ENCODE results near the gene NCBP3. TPM values are rescaled to one million over a fixed set of nuclear protein-coding genes. Genes with fewer than 3 reads are reported as not detected.

NCBP3 gene
- total RNA-seq, 1 donor = 21.4 TPM

DNA sequence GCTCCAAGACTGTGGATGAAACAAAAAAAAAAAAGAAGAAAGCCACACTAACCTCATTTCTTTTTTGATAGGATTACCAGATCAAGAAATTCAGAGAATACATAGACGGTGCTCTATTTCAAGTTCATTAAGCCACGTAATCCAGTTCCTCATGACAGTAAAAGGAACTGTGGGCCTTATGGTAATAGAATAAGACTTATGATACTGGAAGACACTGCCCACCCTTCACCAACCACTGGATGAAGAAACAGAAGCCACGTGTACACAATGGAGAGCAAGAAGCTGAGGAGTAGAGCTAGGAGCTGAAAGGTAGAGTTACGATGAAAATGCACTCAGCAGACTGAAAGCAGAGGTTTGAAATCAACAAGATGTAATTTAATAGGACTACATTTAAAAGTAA lies 11.2 kb downstream of the NCBP3 start:
- Histone ChIP-seq H3K36me3 (ENCODE audit: insufficient read depth, low read length) (peaks cover 38% of the 10 kb centered on the region), H3K9me3 (ENCODE audit: low read depth, low read length) (no peaks in the 10 kb centered on the region), H3K79me2 (ENCODE audit: insufficient read depth, low read length) (peaks cover 51% of the 10 kb centered on the region), H3K27ac (ENCODE audit: low read depth, low read length) (no peak overlapping the region), H4K20me1 (ENCODE audit: insufficient read depth, low read length) (peaks cover 20% of the 10 kb centered on the region), H3K4me1 (ENCODE audit: insufficient read depth, low read length) (peaks cover 4% of the 10 kb centered on the region), H3K4me2 (ENCODE audit: insufficient read depth, low read length) (no peak overlapping the region), H2AFZ (ENCODE audit: low read length) (no peak overlapping the region), H3K27me3 (ENCODE audit: insufficient read depth, low read length) (no peaks in the 10 kb centered on the region), H3K4me3 (ENCODE audit: insufficient read depth, low read length) (no peak overlapping the region)
- DNase-seq (ENCODE audit: insufficient read length, low spot score, missing footprints) = no peak
- TF ChIP-seq, protein P1, sequence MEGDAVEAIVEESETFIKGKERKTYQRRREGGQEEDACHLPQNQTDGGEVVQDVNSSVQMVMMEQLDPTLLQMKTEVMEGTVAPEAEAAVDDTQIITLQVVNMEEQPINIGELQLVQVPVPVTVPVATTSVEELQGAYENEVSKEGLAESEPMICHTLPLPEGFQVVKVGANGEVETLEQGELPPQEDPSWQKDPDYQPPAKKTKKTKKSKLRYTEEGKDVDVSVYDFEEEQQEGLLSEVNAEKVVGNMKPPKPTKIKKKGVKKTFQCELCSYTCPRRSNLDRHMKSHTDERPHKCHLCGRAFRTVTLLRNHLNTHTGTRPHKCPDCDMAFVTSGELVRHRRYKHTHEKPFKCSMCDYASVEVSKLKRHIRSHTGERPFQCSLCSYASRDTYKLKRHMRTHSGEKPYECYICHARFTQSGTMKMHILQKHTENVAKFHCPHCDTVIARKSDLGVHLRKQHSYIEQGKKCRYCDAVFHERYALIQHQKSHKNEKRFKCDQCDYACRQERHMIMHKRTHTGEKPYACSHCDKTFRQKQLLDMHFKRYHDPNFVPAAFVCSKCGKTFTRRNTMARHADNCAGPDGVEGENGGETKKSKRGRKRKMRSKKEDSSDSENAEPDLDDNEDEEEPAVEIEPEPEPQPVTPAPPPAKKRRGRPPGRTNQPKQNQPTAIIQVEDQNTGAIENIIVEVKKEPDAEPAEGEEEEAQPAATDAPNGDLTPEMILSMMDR (IDR thresholded peaks at IDR 0.05; ENCODE audit: extremely low read depth, low read depth, low read length) = no peak

DNA sequence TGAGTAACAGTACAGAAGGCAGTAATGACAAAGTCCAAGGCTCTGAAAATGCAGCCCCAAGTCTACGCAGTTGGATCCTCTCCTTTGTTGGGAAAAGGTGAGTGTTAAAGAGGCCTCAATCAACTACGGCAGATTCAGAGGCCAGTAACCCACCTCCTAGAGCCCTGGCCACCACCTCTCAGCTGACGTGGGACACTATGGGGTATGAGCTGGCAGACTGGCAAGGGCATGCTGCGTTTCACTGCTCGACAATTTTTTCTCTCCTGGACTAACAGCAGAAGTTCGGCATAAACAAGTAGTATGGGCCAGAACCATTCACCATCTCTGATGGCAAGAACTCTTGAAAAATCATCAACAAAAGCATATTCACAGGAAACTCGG lies 17.2 kb downstream of the NCBP3 start:
- no peak for DNase-seq (ENCODE audit: insufficient read length, low spot score, missing footprints)
- Histone ChIP-seq H3K4me3 (ENCODE audit: insufficient read depth, low read length) (no peak overlapping the region), H3K9me3 (ENCODE audit: low read depth, low read length) (no peaks in the 10 kb centered on the region), H3K4me2 (ENCODE audit: insufficient read depth, low read length) (no peak overlapping the region), H3K79me2 (ENCODE audit: insufficient read depth, low read length) (peaks cover 16% of the 10 kb centered on the region), H4K20me1 (ENCODE audit: insufficient read depth, low read length) (peaks cover under 1% of the 10 kb centered on the region), H3K27me3 (ENCODE audit: insufficient read depth, low read length) (no peaks in the 10 kb centered on the region), H3K27ac (ENCODE audit: low read depth, low read length) (no peak overlapping the region), H2AFZ (ENCODE audit: low read length) (no peak overlapping the region), H3K4me1 (ENCODE audit: insufficient read depth, low read length) (no peaks in the 10 kb centered on the region), H3K36me3 (ENCODE audit: insufficient read depth, low read length) (peaks cover 45% of the 10 kb centered on the region)
- TF ChIP-seq, protein P1 (IDR thresholded peaks at IDR 0.05; ENCODE audit: extremely low read depth, low read depth, low read length) = no peak

DNA sequence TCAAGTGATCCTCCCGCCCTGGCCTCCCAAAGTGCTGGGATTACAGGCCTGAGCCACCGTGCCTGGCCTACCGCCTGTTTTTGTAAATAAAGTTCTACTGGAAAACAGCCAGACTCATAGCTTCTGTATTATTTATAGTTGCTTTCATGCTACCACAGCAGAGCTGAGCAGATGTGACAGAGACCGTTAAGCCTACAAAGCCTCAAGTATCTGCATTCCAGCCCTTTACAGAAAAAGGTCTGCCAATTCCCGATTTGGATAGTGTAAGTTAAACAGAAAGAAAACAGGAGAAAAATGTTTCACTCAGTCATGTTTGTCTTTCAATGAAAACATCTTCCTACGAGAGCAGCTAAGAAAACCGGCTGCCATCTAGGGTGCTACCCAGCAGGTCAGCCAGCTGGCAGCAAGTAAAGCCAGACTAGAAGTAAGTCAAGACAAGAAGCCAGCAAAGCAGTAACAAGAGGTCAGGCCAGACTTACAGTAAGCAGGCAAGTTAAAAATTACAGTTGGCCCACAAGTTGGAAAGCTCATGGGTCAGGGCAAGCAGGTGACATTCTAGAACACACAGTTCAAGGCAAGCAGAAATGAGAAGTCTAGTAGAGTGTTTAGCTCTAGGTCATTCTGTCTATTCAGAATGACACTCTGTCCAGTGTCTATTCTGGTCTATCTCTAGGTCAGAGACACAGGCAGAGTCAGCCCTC lies 17.7 kb downstream of the NCBP3 start:
- peak overlapping the region; percentile 6 for H3K27ac ChIP-seq (ENCODE audit: low read depth, low read length)
- no peaks in the 10 kb centered on the region for H4K20me1 ChIP-seq (ENCODE audit: insufficient read depth, low read length)

DNA sequence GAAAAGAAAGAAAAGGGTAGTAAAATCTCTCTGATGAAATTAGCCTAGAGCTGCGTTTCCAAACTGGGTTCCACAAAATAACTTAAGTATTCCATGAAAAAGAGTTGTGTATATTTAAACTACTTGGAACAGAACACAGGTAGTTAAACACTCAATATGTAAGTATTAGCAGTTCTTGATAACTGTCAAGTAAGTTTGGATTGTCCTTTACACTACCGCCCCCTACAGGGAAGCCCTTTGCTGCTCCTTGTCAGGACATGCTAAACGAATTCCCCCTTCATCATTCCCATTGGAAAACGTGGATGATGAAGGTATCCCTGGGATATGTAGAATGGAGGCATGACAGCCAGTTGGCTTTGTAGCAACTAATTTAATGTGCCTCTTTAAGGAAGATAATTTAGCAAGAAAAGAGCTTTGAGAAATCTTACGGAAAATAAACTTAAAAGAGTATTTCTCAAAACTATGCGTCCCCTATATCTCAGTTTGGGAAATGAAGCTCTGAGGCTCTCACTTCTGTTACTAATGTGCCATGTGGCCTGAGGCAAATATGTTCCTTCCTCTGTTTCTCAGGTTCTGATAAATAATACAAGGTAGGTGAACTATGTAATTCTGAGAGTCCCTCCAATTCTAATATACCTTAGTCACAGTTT lies 18.8 kb downstream of the NCBP3 start:
- H3K79me2 ChIP-seq (ENCODE audit: insufficient read depth, low read length) = peaks cover 6% of the 10 kb centered on the region
- H3K4me1 ChIP-seq (ENCODE audit: insufficient read depth, low read length) = no peaks in the 10 kb centered on the region
- peak; percentile 81 for DNase-seq (ENCODE audit: insufficient read length, low spot score, missing footprints)
- TF ChIP-seq, protein P1 (IDR thresholded peaks at IDR 0.05; ENCODE audit: extremely low read depth, low read depth, low read length) = peak; percentile 92
- no peak overlapping the region for H3K4me2 ChIP-seq (ENCODE audit: insufficient read depth, low read length)
- H3K9me3 ChIP-seq (ENCODE audit: low read depth, low read length) = no peaks in the 10 kb centered on the region
- H4K20me1 ChIP-seq (ENCODE audit: insufficient read depth, low read length) = no peaks in the 10 kb centered on the region
- no peak overlapping the region for H2AFZ ChIP-seq (ENCODE audit: low read length)
- H3K27ac ChIP-seq (ENCODE audit: low read depth, low read length) = no peak overlapping the region
- no peaks in the 10 kb centered on the region for H3K27me3 ChIP-seq (ENCODE audit: insufficient read depth, low read length)
- H3K4me3 ChIP-seq (ENCODE audit: insufficient read depth, low read length) = no peak overlapping the region
- H3K36me3 ChIP-seq (ENCODE audit: insufficient read depth, low read length) = peaks cover 50% of the 10 kb centered on the region

More for the DNA sequence above, 17.7 kb downstream of the NCBP3 start:
- Histone ChIP-seq H3K4me1 (ENCODE audit: insufficient read depth, low read length) (no peaks in the 10 kb centered on the region), H2AFZ (ENCODE audit: low read length) (no peak overlapping the region), H3K4me2 (ENCODE audit: insufficient read depth, low read length) (no peak overlapping the region), H3K27me3 (ENCODE audit: insufficient read depth, low read length) (no peaks in the 10 kb centered on the region), H3K9me3 (ENCODE audit: low read depth, low read length) (no peaks in the 10 kb centered on the region), H3K79me2 (ENCODE audit: insufficient read depth, low read length) (peaks cover 11% of the 10 kb centered on the region), H3K4me3 (ENCODE audit: insufficient read depth, low read length) (no peak overlapping the region), H3K36me3 (ENCODE audit: insufficient read depth, low read length) (peaks cover 45% of the 10 kb centered on the region)
- DNase-seq (ENCODE audit: insufficient read length, low spot score, missing footprints) = peak; percentile 68
- TF ChIP-seq, protein P1 (IDR thresholded peaks at IDR 0.05; ENCODE audit: extremely low read depth, low read depth, low read length) = no peak

Data from osteoblast (primary cell).